A673 (cell line): ENCODE data around the gene YES1. TPM values are rescaled to one million over a fixed set of nuclear protein-coding genes. Genes with fewer than 3 reads are reported as not detected.

Experiments
- BruUV-seq: library from RNA; stranded (reverse); fragments of 400-500 nt; replicated peaks from 2 replicates; lab custom pipeline; 2021; lab: Mats Ljungman, UMichigan
- CTCF ChIA-PET: fragments of 300-600 bp; sonication (Branson Sonifier 250); formaldehyde crosslinking; loops from one replicate; lab custom pipeline; 2022; ENCODE audit warnings: antibody characterized with exemption; lab: Charles Lee
- POLR2A ChIA-PET: fragments of 300-600 bp; sonication (Branson Sonifier 250); formaldehyde crosslinking; loops from one replicate; lab custom pipeline; 2022; ENCODE audit warnings: antibody characterized with exemption; ENCODE audit not compliant: low non-redundant PET; lab: Charles Lee
- DNase-seq: peaks from one replicate; pipeline ENCODE4 v3.0.0-alpha.2; 2015; ENCODE audit warnings: low spot score
- H3K27ac ChIP-seq: fragments of 200-600 bp; sonication (generic); 2 replicates; pipeline ENCODE4 v1.5.1; 2016; ENCODE audit warnings: mixed run types, low read depth, mild to moderate bottlenecking, mixed read lengths, antibody characterized with exemption, low read length; ENCODE audit not compliant: poor library complexity, severe bottlenecking
- H3K27me3 ChIP-seq: fragments of 200-600 bp; sonication (generic); replicated peaks from 2 replicates; pipeline ENCODE4 v1.6.1; 2017; ENCODE audit warnings: mixed run types, low read depth, mild to moderate bottlenecking, mixed read lengths, antibody characterized with exemption, low read length; ENCODE audit not compliant: insufficient read depth, poor library complexity
- H3K36me3 ChIP-seq: fragments of 200-600 bp; sonication (generic); 2 replicates; pipeline ENCODE4 v1.6.1; 2016; ENCODE audit warnings: mixed run types, mild to moderate bottlenecking, mixed read lengths, antibody characterized with exemption, low read length; ENCODE audit not compliant: insufficient read depth, poor library complexity, severe bottlenecking
- H3K4me1 ChIP-seq: fragments of 200-600 bp; sonication (generic); 2 replicates; pipeline ENCODE4 v1.6.1; 2017; ENCODE audit warnings: mixed run types, mild to moderate bottlenecking, mixed read lengths, antibody characterized with exemption, low read length; ENCODE audit not compliant: insufficient read depth, poor library complexity, severe bottlenecking
- H3K4me3 ChIP-seq: fragments of 200-600 bp; sonication (generic); 2 replicates; pipeline ENCODE4 v1.5.1; 2016; ENCODE audit warnings: low read depth, mixed run types, mild to moderate bottlenecking, mixed read lengths, low read length; ENCODE audit not compliant: poor library complexity, severe bottlenecking
- H3K9me3 ChIP-seq: fragments of 200-600 bp; sonication (generic); 2 replicates; pipeline ENCODE4 v1.6.1; 2016; ENCODE audit warnings: mixed run types, low read depth, mild to moderate bottlenecking, mixed read lengths, antibody characterized with exemption, low read length; ENCODE audit not compliant: poor library complexity, severe bottlenecking
- CTCF ChIP-seq: fragments of 300-800, 200-600 bp; sonication (generic); conservative IDR thresholded peaks from 2 replicates; pipeline ENCODE4 v1.5.1; 2017; ENCODE audit warnings: low read depth, mild to moderate bottlenecking, antibody characterized with exemption, low read length, moderate library complexity, mixed read lengths
- EZH2 ChIP-seq: fragments of 200-600 bp; sonication (generic); IDR thresholded peaks from 2 replicates; pipeline ENCODE4 v1.6.1; 2017; ENCODE audit warnings: borderline replicate concordance, low read depth, mild to moderate bottlenecking, mixed read lengths, antibody characterized with exemption, low read length; ENCODE audit not compliant: poor library complexity, severe bottlenecking
- intact Hi-C: fragments of 100-400 bp; cut with micrococcal nuclease; formaldehyde crosslinking; loops from one replicate; pipeline ENCODE4 v1.10.0; 2022; ENCODE audit not compliant: unreplicated experiment
- total RNA-seq: library from RNA; stranded (reverse); gene quantifications from 2 replicates; pipeline ENCODE4 v1.2.3, GENCODE V29; 2021

YES1 gene
- total RNA-seq, 1 experiment from 2014 or later = 138 TPM

GRCh38 chr18:677951-678381, 134.1 kb downstream of the YES1 start:
- Histone ChIP-seq H3K27ac (no peak overlapping the region), H3K9me3 (no peaks in the 10 kb centered on the region), H3K4me1 (no peaks in the 10 kb centered on the region), H3K36me3 (peaks cover 33% of the 10 kb centered on the region), H3K27me3 (no peaks in the 10 kb centered on the region), H3K4me3 (no peak overlapping the region)
- TF ChIP-seq CTCF (no peak), EZH2 (no peak)
- BruUV-seq = no TSS peak
- intact Hi-C loops = no loop called here
- DNase-seq = no peak
- CTCF ChIA-PET = no interaction called here
- POLR2A ChIA-PET = no interaction called here

GRCh38 chr18:677145-677544, 134.9 kb downstream of the YES1 start:
- Histone ChIP-seq H3K36me3 (peaks cover 41% of the 10 kb centered on the region), H3K4me1 (no peaks in the 10 kb centered on the region), H3K27ac (no peak overlapping the region), H3K4me3 (no peak overlapping the region), H3K27me3 (no peaks in the 10 kb centered on the region), H3K9me3 (no peaks in the 10 kb centered on the region)
- POLR2A ChIA-PET = interaction anchor here (0.6 kb wide), 1 partner anchor 202 kb away, joined by 4 read pairs; no protein-coding TSS in a partner anchor
- no peak for DNase-seq
- intact Hi-C loops = no loop called here
- TF ChIP-seq CTCF (no peak), EZH2 (no peak)
- BruUV-seq = no TSS peak
- CTCF ChIA-PET = no interaction called here

GRCh38 chr18:676736-677135, 135.3 kb downstream of the YES1 start:
- Histone ChIP-seq H3K27me3 (no peaks in the 10 kb centered on the region), H3K27ac (no peak overlapping the region), H3K9me3 (no peaks in the 10 kb centered on the region), H3K4me1 (no peaks in the 10 kb centered on the region), H3K36me3 (peaks cover 46% of the 10 kb centered on the region), H3K4me3 (no peak overlapping the region)
- no peak for DNase-seq
- no peak for TF ChIP-seq CTCF
- no peak for TF ChIP-seq EZH2
- BruUV-seq = no TSS peak
- POLR2A ChIA-PET = interaction anchor here (0.6 kb wide), 1 partner anchor 201 kb away, joined by 4 read pairs; no protein-coding TSS in a partner anchor
- intact Hi-C loops = no loop called here
- CTCF ChIA-PET = no interaction called here
